Measurements from ENCODE around the gene RHOG.
A peak's percentile ranks its signal among the peaks of the same experiment; 100 is the strongest.
"Not testable (repeated sequence)": the region's sequence is repeated elsewhere in the genome, so short reads cannot be mapped to it uniquely, and the experiment has no call there.

The RHOG gene

GRCh38 chr11:3807909-3808860 lies 32.6 kb downstream of the RHOG start, which contains the start of gene PGAP2:
TSS of gene PGAP2 (plus strand) at chr11:3808560. CDS start at chr11:3811260, 2,700 bp downstream.
- DNase-seq, result peak; percentile 25

- DNase-seq, result no peak
Observed at GRCh38 chr11:3803726-3804495, 36.8 kb downstream of the RHOG start.

GRCh38 chr11:3802011-3802790 lies 38.6 kb downstream of the RHOG start:
- DNase-seq, result no peak

- no peak for DNase-seq
Observed at GRCh38 chr11:3799873-3800272, 40.9 kb downstream of the RHOG start.

GRCh38 chr11:3799143-3799542 lies 41.6 kb downstream of the RHOG start:
- no peak for DNase-seq

- DNase-seq, result peak; percentile 97
Observed at GRCh38 chr11:3797329-3798090, 43.2 kb downstream of the RHOG start, which contains the start of gene NUP98. TSS of gene NUP98 (minus strand) at chr11:3797554. CDS start at chr11:3782117, 15,437 bp downstream.

GRCh38 chr11:3796801-3797328 lies 43.9 kb downstream of the RHOG start:
- no peak for DNase-seq

- DNase-seq, result no peak
Observed at GRCh38 chr11:3796346-3796745, 44.4 kb downstream of the RHOG start.

GRCh38 chr11:3796002-3796311 lies 44.8 kb downstream of the RHOG start:
- no peak for DNase-seq

- no peak for DNase-seq
Observed at GRCh38 chr11:3795131-3796001, 45.4 kb downstream of the RHOG start.

GRCh38 chr11:3794387-3794786 lies 46.4 kb downstream of the RHOG start:
- not testable (repeated sequence) for DNase-seq

- no peak for DNase-seq
Observed at GRCh38 chr11:3786781-3787428, 53.9 kb downstream of the RHOG start.

GRCh38 chr11:3783611-3784010 lies 57.1 kb downstream of the RHOG start:
- DNase-seq, result no peak

GRCh38 chr11:3782963-3783362 lies 57.8 kb downstream of the RHOG start:
- DNase-seq, result no peak

- no peak for DNase-seq
Observed at GRCh38 chr11:3781423-3781822, 59.3 kb downstream of the RHOG start.

All from NCI-H1436 treated with DMSO at 0.1 percent for 48 hours (cell line).